Nephron (organoid): ENCODE measurements around the gene CBX6.

ENCODE experiments used
- H3K27ac Mint-ChIP-seq, 3 experiments: 2 replicates each; pipeline ENCODE4 v1.8.0; 2020; ENCODE audit warnings: mixed read lengths in 3 of 3, mild to moderate bottlenecking in 2 of 3, moderate library complexity in 1 of 3
- H3K27me3 Mint-ChIP-seq: 2 replicates; pipeline ENCODE4 v1.8.0; 2021; ENCODE audit warnings: low read depth, mild to moderate bottlenecking, moderate library complexity, mixed read lengths
- H3K36me3 Mint-ChIP-seq: 2 replicates; pipeline ENCODE4 v1.8.0; 2020; ENCODE audit warnings: low read depth, mixed read lengths
- H3K4me1 Mint-ChIP-seq: 2 replicates; pipeline ENCODE4 v1.8.0; 2020; ENCODE audit warnings: mixed read lengths
- H3K4me3 Mint-ChIP-seq, 3 experiments: 2 replicates each; pipeline ENCODE4 v1.8.0; 2020; ENCODE audit warnings: mild to moderate bottlenecking in 3 of 3, mixed read lengths in 3 of 3, moderate library complexity in 2 of 3
- H3K9me3 Mint-ChIP-seq: 2 replicates; pipeline ENCODE4 v1.8.0; 2020; ENCODE audit warnings: mixed read lengths
- TF ChIP-seq, protein P1 (sequence below), 3 experiments: fragments of 200-600 bp; sonication (generic); IDR thresholded peaks; one replicate each; pipeline ENCODE4 v1.5.0; 2021; ENCODE audit warnings: antibody characterized with exemption in 3 of 3; ENCODE audit not compliant: unreplicated experiment in 3 of 3

CBX6 gene

DNA sequence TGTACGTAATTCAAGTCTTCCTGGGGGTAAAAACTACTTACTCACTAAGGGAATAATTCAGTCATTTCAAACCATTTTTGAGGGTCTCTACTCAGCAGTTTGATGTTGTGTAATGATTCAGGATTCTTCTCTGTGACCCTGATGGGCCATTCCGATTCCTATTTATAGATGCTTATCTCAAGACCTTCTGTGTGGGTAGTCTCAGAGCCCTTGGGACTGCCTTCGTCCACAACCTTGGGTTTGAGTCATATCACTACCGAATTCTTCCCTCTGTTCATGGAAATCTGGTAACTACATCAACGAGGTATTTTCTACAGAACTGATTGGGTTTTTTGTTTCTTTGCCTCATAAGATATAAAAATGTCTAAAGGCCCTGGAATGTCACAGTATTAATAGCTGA, 14.3 kb upstream of the CBX6 start:
- TF ChIP-seq, protein P1, sequence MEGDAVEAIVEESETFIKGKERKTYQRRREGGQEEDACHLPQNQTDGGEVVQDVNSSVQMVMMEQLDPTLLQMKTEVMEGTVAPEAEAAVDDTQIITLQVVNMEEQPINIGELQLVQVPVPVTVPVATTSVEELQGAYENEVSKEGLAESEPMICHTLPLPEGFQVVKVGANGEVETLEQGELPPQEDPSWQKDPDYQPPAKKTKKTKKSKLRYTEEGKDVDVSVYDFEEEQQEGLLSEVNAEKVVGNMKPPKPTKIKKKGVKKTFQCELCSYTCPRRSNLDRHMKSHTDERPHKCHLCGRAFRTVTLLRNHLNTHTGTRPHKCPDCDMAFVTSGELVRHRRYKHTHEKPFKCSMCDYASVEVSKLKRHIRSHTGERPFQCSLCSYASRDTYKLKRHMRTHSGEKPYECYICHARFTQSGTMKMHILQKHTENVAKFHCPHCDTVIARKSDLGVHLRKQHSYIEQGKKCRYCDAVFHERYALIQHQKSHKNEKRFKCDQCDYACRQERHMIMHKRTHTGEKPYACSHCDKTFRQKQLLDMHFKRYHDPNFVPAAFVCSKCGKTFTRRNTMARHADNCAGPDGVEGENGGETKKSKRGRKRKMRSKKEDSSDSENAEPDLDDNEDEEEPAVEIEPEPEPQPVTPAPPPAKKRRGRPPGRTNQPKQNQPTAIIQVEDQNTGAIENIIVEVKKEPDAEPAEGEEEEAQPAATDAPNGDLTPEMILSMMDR (IDR thresholded peaks at IDR 0.05; ENCODE audit: unreplicated experiment in 3 of 3): no peak
- Mint-ChIP-seq H3K4me1 (peaks cover 20% of the 10 kb centered on the region), H3K27ac (no peak overlapping the region), H3K27me3 (no peaks in the 10 kb centered on the region), H3K36me3 (peaks cover 3% of the 10 kb centered on the region), H3K9me3 (peaks cover 2% of the 10 kb centered on the region), H3K4me3 (no peak overlapping the region)

DNA sequence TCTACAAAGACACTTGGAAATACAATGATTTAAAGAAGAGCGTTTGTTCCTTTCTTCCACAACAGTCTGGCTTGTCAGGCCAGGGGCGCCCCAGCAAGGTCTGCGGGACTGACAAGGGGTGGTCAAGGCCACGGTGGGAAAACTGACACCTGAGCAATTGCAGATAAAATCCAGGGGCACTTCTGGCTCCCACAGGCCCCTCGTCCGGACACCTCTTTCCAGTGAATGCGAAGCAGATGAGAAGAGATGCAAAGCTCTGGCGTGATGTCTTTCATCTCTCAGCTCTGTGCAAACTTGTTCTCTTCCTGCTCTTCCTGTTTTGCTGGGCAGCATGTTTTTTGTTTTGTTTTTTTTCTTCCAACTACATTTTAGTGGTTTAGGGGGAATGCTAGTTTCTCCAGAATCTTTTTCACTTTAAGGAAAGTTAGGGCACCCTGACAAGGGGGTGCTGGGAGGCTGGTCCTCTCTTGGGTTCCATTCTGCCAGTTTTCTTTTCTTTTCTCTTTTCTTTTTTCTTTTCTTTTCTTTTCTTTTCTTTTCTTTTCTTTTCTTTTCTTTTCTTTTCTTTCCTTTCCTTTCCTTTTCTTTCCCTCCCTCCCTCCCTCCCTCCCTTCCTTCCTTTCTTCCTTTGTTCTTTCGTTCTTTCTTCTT, 11.1 kb upstream of the CBX6 start:
- H3K27ac Mint-ChIP-seq: peak overlapping the region in 2 of 3 experiments; percentile 60 to 85
- H3K9me3 Mint-ChIP-seq: peaks cover 2% of the 10 kb centered on the region
- H3K27me3 Mint-ChIP-seq: no peaks in the 10 kb centered on the region
- peaks cover 3% of the 10 kb centered on the region for H3K36me3 Mint-ChIP-seq
- TF ChIP-seq, protein P1 (IDR thresholded peaks at IDR 0.05; ENCODE audit: unreplicated experiment in 3 of 3): no peak
- H3K4me3 Mint-ChIP-seq: no peak overlapping the region
- peaks cover 23% of the 10 kb centered on the region for H3K4me1 Mint-ChIP-seq

DNA sequence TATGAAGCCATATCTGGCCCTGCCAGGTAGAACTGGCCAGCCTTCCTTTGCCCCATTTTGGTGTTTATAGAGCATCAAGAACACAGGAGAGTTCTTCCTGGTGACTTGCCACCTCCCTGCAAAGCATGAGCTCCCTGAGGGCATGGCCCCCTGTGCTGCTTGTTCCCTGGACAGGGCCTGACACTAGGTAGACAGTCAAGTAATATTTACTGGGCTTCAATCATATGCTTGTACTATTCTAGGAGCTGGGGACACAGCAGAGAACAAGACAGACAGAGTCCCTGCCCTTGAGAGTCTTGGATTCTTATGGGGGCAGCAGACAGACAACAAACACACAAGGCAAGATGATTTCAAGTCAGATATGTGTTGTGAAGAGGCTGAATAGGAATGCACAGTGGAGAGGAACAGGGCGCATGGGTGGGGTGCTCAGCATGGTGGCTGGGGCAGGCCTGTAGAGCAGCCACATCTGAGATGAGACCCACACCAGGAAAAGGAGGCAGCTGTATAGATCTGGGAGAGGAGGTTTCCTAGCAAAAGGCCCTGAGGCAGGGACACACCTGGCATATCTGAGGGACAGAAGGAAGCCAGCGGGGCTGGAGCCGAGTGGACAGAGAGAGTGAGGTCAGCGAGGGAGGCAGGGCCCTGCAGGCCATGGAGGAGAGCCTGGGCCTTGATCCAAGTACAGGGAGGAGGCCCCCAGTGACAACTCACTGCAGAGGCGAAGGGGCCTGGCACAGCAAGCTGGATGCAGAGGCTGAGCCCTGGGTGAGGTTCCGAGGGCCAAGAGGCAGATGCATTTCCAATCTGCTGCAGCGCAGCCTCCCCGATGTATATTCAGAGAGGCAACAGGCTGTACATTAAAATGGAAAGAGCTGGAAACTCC, 10.2 kb upstream of the CBX6 start:
- Mint-ChIP-seq H3K4me3 (no peak overlapping the region), H3K27me3 (no peaks in the 10 kb centered on the region), H3K9me3 (peaks cover 2% of the 10 kb centered on the region), H3K27ac (peak overlapping the region; percentile 1 to 85 (median 60)), H3K36me3 (peaks cover 3% of the 10 kb centered on the region), H3K4me1 (peaks cover 23% of the 10 kb centered on the region)
- TF ChIP-seq, protein P1 (IDR thresholded peaks at IDR 0.05; ENCODE audit: unreplicated experiment in 3 of 3): no peak

DNA sequence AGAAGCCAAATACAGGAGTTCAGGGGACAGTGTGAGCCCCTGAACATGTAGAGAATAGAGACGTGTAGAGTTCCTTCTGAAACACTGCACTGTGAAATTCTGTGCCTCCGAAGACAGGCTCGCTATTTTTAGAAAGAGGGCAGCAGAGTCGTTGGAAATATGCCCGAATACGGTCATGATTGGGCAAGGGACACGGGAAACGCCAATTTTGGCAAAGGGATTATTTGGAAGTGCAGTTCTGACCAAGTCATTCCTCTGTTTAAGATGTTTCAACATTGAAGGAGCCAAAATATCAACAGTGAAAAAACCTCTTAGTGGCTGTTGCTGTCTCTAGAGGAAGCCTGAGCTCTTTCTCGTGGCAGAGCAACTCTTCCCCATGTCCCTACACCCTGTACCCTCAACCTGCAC, 9.5 kb upstream of the CBX6 start:
- H3K4me1 Mint-ChIP-seq: peaks cover 23% of the 10 kb centered on the region
- TF ChIP-seq, protein P1 (IDR thresholded peaks at IDR 0.05; ENCODE audit: unreplicated experiment in 3 of 3): no peak

DNA sequence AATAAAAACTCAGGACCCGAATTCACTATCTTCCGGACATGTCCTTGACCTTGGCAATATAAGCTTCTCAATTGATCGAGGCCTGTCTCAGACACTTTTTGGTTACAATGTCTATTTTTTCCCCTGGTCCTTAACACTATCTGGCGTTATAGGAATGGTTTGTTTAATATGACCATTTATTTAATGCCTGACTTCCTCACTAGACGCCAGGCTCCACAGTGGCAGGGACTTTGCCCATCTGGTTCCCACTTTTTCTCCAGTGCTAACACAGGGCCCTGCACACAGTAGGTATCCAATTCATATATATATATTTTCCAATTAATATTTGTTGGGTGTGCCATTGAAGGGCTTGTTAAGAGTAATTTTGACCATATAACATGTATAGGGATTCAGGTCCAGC, 7.9 kb upstream of the CBX6 start:
- no peak overlapping the region for H3K4me3 Mint-ChIP-seq
- H3K36me3 Mint-ChIP-seq: no peaks in the 10 kb centered on the region
- no peaks in the 10 kb centered on the region for H3K9me3 Mint-ChIP-seq
- H3K27ac Mint-ChIP-seq: no peak overlapping the region
- H3K27me3 Mint-ChIP-seq: peaks cover 4% of the 10 kb centered on the region
- TF ChIP-seq, protein P1 (IDR thresholded peaks at IDR 0.05; ENCODE audit: unreplicated experiment in 3 of 3): no peak
- H3K4me1 Mint-ChIP-seq: peaks cover 23% of the 10 kb centered on the region

More for the DNA sequence above, 9.5 kb upstream of the CBX6 start:
- Mint-ChIP-seq H3K36me3 (no peaks in the 10 kb centered on the region), H3K27me3 (no peaks in the 10 kb centered on the region), H3K27ac (peak overlapping the region; percentile 5 to 85 (median 60)), H3K9me3 (no peaks in the 10 kb centered on the region), H3K4me3 (peak overlapping the region in 1 of 3 experiments; percentile 35)
